PC-9 (cell line): ENCODE results near the gene ZNF580.

Experiments
- EZH2 ChIP-seq: fragments of 200-600 bp; sonication (generic); IDR thresholded peaks from 2 replicates; pipeline ENCODE4 v1.8.0; 2017; ENCODE audit warnings: antibody characterized with exemption, low read depth
- TF ChIP-seq, protein P1 (sequence below): fragments of 200-600 bp; sonication (generic); conservative IDR thresholded peaks from 2 replicates; pipeline ENCODE4 v1.6.1; 2017; ENCODE audit warnings: mixed run types, antibody characterized with exemption, mild to moderate bottlenecking, moderate library complexity

DNA sequence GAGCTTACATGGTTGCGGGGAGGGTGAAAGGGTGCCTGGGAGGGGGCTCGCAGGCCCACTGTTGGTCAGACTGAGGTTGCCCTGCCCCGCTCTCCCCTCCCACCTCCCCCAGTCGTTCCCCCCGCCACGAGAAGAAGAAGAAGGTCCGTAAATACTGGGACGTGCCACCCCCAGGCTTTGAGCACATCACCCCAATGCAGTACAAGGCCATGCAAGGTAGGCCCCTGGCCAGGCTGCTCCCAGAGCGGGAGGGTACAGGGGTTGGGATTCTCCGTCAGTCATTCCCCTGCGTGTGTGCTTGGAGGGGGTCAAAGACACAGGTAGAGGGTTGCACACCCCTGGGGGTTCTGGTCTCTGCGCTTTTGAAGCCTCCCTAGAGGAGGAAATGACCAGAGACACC, 19.6 kb downstream of the ZNF580 start:
- TF ChIP-seq, protein P1, sequence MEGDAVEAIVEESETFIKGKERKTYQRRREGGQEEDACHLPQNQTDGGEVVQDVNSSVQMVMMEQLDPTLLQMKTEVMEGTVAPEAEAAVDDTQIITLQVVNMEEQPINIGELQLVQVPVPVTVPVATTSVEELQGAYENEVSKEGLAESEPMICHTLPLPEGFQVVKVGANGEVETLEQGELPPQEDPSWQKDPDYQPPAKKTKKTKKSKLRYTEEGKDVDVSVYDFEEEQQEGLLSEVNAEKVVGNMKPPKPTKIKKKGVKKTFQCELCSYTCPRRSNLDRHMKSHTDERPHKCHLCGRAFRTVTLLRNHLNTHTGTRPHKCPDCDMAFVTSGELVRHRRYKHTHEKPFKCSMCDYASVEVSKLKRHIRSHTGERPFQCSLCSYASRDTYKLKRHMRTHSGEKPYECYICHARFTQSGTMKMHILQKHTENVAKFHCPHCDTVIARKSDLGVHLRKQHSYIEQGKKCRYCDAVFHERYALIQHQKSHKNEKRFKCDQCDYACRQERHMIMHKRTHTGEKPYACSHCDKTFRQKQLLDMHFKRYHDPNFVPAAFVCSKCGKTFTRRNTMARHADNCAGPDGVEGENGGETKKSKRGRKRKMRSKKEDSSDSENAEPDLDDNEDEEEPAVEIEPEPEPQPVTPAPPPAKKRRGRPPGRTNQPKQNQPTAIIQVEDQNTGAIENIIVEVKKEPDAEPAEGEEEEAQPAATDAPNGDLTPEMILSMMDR = no peak
- no peak for TF ChIP-seq EZH2
